ENCODE results near the gene TM2D3.

TM2D3 gene

DNA sequence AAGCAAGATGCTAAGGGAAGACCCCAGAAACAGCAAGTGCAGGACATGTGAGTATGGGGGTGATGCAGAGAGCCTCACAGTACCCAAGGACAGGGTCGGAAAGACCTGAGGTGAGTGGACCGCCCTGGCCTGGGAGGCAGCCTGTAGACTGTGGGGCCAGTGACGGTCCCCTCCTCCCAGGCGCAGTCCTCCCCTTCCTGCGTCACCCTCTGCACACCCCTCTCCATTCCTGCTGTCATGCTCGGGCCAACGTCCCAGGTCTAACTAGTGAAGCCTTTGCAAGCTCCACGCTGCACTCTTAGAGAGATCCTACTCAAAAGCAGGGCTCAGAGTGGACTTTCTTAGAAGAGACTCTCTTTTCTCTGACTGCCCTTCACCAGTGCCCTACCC is 41.6 kb downstream of the TM2D3 start:
- no peak overlapping the region for H3K4me3 ChIP-seq
- H3K27me3 ChIP-seq = no peaks in the 10 kb centered on the region
- H3K9ac ChIP-seq = no peak overlapping the region
- TF ChIP-seq Cebpa-rat (IDR thresholded peaks at IDR 0.05) = no peak
- no peak overlapping the region for H3K27ac ChIP-seq
- 0 out of 2 replicates have a peak, but pooled peaks cover 5% of the 10 kb centered on the region for H4K20me1 ChIP-seq
- H3K4me1 ChIP-seq = peaks cover 48% of the 10 kb centered on the region
- H3K36me3 ChIP-seq = no peaks in the 10 kb centered on the region
- H3K9me3 ChIP-seq = no peaks in the 10 kb centered on the region
- H3K4me2 ChIP-seq = no peak overlapping the region

DNA sequence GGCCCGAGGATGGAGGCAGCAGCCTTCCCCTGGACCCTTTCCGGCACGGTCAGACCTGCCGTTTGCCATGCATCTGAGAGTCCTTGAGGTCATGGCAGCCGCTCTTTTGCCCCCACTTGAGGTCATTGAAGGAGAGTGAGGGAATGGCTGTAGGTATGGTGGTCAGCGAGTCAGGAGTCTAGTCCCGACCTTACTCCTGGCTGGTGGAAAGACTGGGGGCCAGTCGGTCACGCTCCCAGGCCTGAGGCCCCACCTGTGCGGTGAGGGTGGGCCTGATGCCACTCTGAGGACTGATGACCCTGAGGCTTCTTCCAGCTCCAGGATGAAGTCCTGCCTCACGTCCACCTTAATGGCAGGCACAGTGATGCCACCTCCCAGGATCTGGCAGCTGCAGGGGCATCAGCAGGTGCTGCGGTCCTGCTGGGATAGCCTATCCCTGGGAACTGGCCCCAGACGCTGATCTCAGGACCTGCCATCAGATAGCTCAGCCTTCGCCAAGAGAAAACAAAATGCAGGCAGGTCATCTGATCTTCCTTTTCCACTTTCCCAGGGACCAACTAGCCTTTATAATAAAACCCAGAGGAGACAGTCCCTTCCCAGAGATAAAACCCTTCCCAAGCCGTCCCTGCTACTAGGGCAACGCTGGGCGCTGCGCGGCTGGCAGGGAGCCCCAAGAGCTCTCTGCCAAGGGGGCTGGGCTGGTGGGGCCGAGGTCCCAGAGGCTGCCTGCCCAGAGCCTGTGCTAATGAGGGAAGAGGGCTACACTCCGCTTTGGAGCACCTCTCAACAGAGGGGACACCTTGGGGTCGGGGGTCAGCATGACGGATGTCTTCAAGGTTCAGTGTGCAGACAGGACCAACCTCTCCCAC is 42.2 kb downstream of the TM2D3 start:
- no peak overlapping the region for H3K4me2 ChIP-seq
- H3K27me3 ChIP-seq = no peaks in the 10 kb centered on the region
- H3K4me3 ChIP-seq = no peak overlapping the region
- no peak overlapping the region for H3K9ac ChIP-seq
- no peaks in the 10 kb centered on the region for H3K36me3 ChIP-seq
- no peak for TF ChIP-seq Cebpa-rat (IDR thresholded peaks at IDR 0.05)
- H3K27ac ChIP-seq = no peak overlapping the region
- H3K4me1 ChIP-seq = peaks cover 41% of the 10 kb centered on the region
- 0 out of 2 replicates have a peak, but pooled peaks cover 5% of the 10 kb centered on the region for H4K20me1 ChIP-seq
- H3K9me3 ChIP-seq = peaks cover 1% of the 10 kb centered on the region; the same call in 1 of the 2 replicates

DNA sequence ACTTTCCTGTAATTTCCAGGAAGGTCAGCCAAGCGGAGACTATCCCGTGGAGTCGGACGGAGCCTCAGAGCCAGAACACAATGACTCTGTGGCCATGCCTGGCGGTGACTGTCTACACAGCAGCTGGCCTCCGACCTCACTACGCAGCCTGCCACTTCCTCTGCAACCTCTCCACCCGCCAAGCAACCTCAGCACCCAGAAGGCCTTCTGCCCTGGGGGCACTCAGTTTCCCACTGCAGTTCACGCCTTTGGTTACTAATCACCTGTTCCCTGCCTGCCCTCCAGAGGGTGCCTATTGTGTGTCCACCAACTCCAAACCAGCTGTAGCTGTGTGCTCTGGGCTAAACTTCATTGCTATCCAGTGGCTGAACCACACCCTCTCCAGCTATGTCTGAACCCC is 44.0 kb downstream of the TM2D3 start:
- no peak overlapping the region for H3K4me2 ChIP-seq
- H4K20me1 ChIP-seq = 0 out of 2 replicates have a peak, but pooled peaks cover 5% of the 10 kb centered on the region
- TF ChIP-seq Cebpa-rat (IDR thresholded peaks at IDR 0.05) = no peak
- H3K27ac ChIP-seq = no peak overlapping the region
- H3K36me3 ChIP-seq = no peaks in the 10 kb centered on the region
- no peaks in the 10 kb centered on the region for H3K27me3 ChIP-seq
- H3K9ac ChIP-seq = no peak overlapping the region
- H3K4me1 ChIP-seq = peaks cover 23% of the 10 kb centered on the region
- H3K9me3 ChIP-seq = peaks cover 7% of the 10 kb centered on the region; the same call in 1 of the 2 replicates
- H3K4me3 ChIP-seq = no peak overlapping the region

- Histone ChIP-seq H3K4me3 (no peak overlapping the region), H3K27me3 (no peaks in the 10 kb centered on the region), H3K4me2 (no peak overlapping the region), H3K9me3 (peaks cover 7% of the 10 kb centered on the region; the same call in 1 of the 2 replicates), H3K4me1 (peaks cover 13% of the 10 kb centered on the region), H3K9ac (no peak overlapping the region), H3K27ac (no peak overlapping the region), H3K36me3 (no peaks in the 10 kb centered on the region), H4K20me1 (no peaks in the 10 kb centered on the region)
- TF ChIP-seq Cebpa-rat (IDR thresholded peaks at IDR 0.05) = no peak
These were observed 45.1 kb downstream of the TM2D3 start for GRCh38 chr15:101607108-101607507.

DNA sequence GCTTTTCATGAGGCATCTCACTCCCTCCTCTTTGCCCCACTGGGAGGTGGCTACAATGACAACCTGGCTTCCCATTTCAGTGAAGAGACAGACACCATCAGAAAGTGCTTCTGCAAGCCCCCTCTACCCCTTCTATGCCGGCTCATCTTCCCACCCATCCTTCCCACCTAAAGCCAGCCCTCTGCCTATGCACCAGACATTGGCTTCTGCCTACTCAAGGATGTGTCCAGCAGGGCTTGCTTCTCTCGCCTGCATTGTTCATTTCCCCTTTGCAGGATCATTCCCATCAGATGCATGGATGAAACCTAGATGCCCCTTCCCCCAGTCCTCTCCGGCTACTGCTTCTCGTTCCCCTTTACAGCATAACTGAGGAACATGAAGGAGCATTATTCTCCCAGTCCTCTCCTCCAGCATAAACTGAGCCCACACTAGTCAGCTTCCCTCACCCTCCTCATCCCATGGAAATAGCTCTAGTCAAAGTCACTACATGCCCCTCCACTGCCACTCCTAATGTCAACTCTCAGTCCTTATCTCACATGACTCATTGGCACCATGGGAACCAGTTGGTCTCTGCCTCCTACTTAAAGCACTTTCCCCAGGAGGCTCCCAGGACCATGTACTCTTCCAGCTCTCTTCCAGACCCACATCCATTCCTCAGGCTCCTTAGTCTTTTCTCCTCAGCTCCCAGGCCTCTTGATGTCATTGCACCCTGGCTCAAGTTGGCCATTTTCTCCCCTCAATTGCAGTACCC is 47.9 kb downstream of the TM2D3 start:
- Histone ChIP-seq H3K9me3 (peaks cover 7% of the 10 kb centered on the region; the same call in 1 of the 2 replicates), H3K4me1 (peaks cover 7% of the 10 kb centered on the region; the same call in 1 of the 2 replicates), H3K27ac (no peak overlapping the region), H3K4me2 (no peak overlapping the region), H3K4me3 (no peak overlapping the region), H4K20me1 (no peaks in the 10 kb centered on the region), H3K27me3 (no peaks in the 10 kb centered on the region), H3K9ac (no peak overlapping the region), H3K36me3 (no peaks in the 10 kb centered on the region)
- no peak for TF ChIP-seq Cebpa-rat (IDR thresholded peaks at IDR 0.05)

DNA sequence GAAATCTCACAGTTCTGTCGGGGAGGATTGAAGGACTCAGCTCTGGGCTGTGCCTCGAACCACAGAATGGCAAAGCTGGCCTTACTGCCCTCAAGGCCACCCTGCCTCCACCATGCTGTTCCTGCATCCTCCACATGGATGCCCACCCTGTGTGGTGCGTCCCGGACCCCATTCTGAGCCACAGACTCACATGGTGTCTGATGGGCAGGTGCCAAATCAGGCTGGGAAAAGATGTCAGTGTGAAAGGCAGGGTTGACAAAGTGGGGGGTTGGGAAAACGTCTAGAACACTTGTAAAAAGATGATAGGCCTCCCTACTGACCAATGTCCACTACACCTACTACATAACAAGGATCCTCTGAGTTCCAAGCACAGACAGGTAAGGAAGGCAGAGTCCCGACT is 49.4 kb downstream of the TM2D3 start:
- no peaks in the 10 kb centered on the region for H4K20me1 ChIP-seq
- no peak overlapping the region for H3K4me3 ChIP-seq
- TF ChIP-seq Cebpa-rat (IDR thresholded peaks at IDR 0.05) = no peak
- H3K36me3 ChIP-seq = no peaks in the 10 kb centered on the region
- no peaks in the 10 kb centered on the region for H3K4me1 ChIP-seq
- H3K9ac ChIP-seq = no peak overlapping the region
- H3K4me2 ChIP-seq = no peak overlapping the region
- no peaks in the 10 kb centered on the region for H3K27me3 ChIP-seq
- H3K27ac ChIP-seq = no peak overlapping the region
- peaks cover 7% of the 10 kb centered on the region; the same call in 1 of the 2 replicates for H3K9me3 ChIP-seq

DNA sequence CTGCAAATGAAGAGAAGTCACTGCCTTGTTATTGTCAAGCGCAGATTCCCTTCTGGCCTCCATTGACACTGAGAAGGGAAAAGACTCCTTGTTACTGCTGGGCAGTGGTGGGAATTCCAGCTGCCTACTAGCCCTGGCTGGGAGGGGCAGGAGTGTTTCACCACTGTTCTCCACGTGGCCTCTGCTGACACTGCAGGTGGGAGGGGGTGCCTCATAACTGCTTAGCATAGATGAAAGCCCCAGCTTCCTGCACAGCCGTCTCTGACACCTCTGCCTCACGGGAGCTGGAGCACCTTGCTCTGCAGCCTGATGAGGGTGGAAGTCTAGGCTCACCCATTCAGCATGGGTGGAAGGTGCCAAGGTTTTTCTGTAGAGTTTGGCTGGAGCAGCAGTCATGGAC is 52.1 kb downstream of the TM2D3 start:
- H3K9ac ChIP-seq = no peak overlapping the region
- no peak overlapping the region for H3K4me2 ChIP-seq
- H3K27ac ChIP-seq = no peak overlapping the region
- H4K20me1 ChIP-seq = no peaks in the 10 kb centered on the region
- no peaks in the 10 kb centered on the region for H3K36me3 ChIP-seq
- H3K4me1 ChIP-seq = no peaks in the 10 kb centered on the region
- H3K4me3 ChIP-seq = no peak overlapping the region
- peaks cover 24% of the 10 kb centered on the region for H3K9me3 ChIP-seq
- no peaks in the 10 kb centered on the region for H3K27me3 ChIP-seq
- no peak for TF ChIP-seq Cebpa-rat (IDR thresholded peaks at IDR 0.05)

DNA sequence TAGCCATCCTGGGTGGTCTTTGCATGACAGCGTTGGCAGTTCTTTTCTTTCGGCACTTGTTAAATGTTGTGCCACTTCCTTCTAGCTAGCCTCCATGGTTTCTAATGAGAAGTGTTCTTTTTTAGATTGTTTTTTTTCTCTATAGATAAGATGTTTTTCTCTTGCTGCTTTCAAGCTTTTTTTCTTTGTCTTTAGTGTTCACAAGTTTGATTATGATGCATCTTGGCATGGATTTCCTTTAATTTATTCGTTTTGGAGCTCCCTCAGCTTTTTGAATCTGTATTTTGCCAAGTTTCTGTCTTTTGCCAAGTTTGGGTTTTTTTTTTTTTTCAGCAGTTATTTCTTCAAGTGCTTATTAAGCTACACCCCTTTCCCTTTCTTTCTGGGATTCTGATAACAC is 53.1 kb downstream of the TM2D3 start:
- Histone ChIP-seq H3K27ac (no peak overlapping the region), H3K36me3 (no peaks in the 10 kb centered on the region), H3K27me3 (no peaks in the 10 kb centered on the region), H3K4me1 (no peaks in the 10 kb centered on the region), H3K9ac (no peak overlapping the region), H4K20me1 (no peaks in the 10 kb centered on the region), H3K4me3 (no peak overlapping the region), H3K9me3 (peaks cover 24% of the 10 kb centered on the region), H3K4me2 (no peak overlapping the region)
- no peak for TF ChIP-seq Cebpa-rat (IDR thresholded peaks at IDR 0.05)

- H3K27me3 ChIP-seq = no peaks in the 10 kb centered on the region
- no peaks in the 10 kb centered on the region for H3K36me3 ChIP-seq
- H4K20me1 ChIP-seq = no peaks in the 10 kb centered on the region
- no peak overlapping the region for H3K4me2 ChIP-seq
- H3K9ac ChIP-seq = no peak overlapping the region
- no peak overlapping the region for H3K27ac ChIP-seq
- no peak overlapping the region for H3K4me3 ChIP-seq
- no peak for TF ChIP-seq Cebpa-rat (IDR thresholded peaks at IDR 0.05)
- H3K4me1 ChIP-seq = no peaks in the 10 kb centered on the region
- H3K9me3 ChIP-seq = peaks cover 34% of the 10 kb centered on the region
These were observed 54.7 kb downstream of the TM2D3 start for GRCh38 chr15:101597360-101597928.

GRCh38 chr15:101596633-101597032 is 55.5 kb downstream of the TM2D3 start:
- Histone ChIP-seq H3K4me3 (no peak overlapping the region), H3K27me3 (no peaks in the 10 kb centered on the region), H3K9ac (no peak overlapping the region), H3K4me2 (no peak overlapping the region), H3K27ac (no peak overlapping the region), H3K36me3 (no peaks in the 10 kb centered on the region), H3K4me1 (no peaks in the 10 kb centered on the region), H3K9me3 (peaks cover 34% of the 10 kb centered on the region), H4K20me1 (no peaks in the 10 kb centered on the region)
- TF ChIP-seq Cebpa-rat (IDR thresholded peaks at IDR 0.05) = no peak
